ENCODE results near the gene IMPG1. TPM values are rescaled to one million over a fixed set of nuclear protein-coding genes. Genes with fewer than 3 reads are reported as not detected.

Gene IMPG1
- total RNA-seq, 4 donors from 2014 or later = not detected

DNA sequence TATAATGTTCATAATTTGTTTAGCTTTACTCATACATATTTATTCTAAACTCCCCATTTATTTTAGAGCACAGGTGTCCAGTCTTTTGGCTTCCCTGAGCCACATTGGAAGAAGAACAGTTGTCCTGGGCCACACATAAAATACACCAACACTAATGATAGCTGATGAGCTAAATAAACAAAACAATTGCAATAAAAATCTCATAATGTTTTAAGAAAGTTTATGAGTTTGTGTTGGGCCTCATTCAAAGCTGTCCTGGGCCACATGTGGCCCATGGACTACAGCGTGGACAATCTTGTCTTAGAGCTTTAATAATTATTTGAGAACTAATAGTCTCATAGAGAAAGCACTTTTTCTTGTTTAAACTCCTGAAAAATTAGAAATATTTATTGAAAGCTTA lies 192.2 kb downstream of the IMPG1 start:
- H3K27me3 ChIP-seq = no peaks in the 10 kb centered on the region
- 97% methylated on average over 1 of the region's 1 CpG for WGBS
- no peak overlapping the region for H3K27ac ChIP-seq (replicated peaks in 1 of 4)
- intact Hi-C loops (cut with DNase I) = no loop called here
- H3K36me3 ChIP-seq = peaks cover 0 to 46% (median 28%) of the 10 kb centered on the region in 4 donors
- H3K4me1 ChIP-seq = no peaks in the 10 kb centered on the region
- H3K9me3 ChIP-seq = no peaks in the 10 kb centered on the region
- H3K4me3 ChIP-seq = no peak overlapping the region
- no peak for TF ChIP-seq POLR2AphosphoS5 (IDR thresholded peaks at IDR 0.05)
- TF ChIP-seq EP300 (IDR thresholded peaks at IDR 0.05) = no peak
- TF ChIP-seq, protein P1, sequence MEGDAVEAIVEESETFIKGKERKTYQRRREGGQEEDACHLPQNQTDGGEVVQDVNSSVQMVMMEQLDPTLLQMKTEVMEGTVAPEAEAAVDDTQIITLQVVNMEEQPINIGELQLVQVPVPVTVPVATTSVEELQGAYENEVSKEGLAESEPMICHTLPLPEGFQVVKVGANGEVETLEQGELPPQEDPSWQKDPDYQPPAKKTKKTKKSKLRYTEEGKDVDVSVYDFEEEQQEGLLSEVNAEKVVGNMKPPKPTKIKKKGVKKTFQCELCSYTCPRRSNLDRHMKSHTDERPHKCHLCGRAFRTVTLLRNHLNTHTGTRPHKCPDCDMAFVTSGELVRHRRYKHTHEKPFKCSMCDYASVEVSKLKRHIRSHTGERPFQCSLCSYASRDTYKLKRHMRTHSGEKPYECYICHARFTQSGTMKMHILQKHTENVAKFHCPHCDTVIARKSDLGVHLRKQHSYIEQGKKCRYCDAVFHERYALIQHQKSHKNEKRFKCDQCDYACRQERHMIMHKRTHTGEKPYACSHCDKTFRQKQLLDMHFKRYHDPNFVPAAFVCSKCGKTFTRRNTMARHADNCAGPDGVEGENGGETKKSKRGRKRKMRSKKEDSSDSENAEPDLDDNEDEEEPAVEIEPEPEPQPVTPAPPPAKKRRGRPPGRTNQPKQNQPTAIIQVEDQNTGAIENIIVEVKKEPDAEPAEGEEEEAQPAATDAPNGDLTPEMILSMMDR (IDR thresholded peaks at IDR 0.05) = no peak
- TF ChIP-seq POLR2A (IDR thresholded peaks at IDR 0.05; ENCODE audit: low read depth) = no peak
- no peak for DNase-seq (ENCODE audit: extremely low spot score)

DNA sequence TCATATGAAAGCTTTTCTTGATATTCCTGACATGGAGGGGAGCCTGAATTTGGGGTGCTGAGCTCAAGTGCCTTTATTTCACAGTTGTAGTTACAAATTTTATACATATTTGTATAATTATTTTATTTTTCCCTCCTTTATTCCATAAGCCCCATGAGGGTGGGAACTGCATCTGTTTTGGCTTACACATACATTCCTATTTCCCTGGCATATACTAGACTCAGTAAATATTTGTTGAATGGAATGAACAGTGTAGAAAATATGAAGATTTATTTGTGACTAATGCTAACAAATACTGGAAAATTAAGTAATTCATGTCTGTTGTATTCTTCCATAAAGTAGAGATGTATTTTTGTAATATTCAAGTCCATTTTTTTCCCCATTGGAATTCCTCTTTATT lies 196.3 kb downstream of the IMPG1 start:
- intact Hi-C loops (cut with DNase I) = no loop called here

DNA sequence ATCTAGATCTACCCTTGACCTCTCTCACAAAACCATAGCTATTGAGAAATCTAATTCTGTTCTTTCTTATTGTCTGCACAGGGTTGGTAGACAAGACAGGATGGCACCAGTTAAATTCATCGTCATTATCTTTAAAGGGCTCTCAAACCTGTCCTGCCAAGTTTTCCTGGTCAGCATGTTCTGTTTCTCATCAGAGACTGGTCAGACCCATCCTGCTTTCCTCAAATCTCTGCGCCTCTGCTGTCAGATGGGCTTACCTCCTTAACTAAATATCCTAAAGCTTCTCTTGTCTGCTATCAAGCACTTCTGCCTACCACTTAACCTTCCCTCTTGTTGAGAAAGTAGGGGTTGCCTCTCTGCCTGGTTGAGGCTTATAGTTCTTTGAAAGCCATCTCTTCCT lies 198.2 kb downstream of the IMPG1 start:
- H3K27ac ChIP-seq (replicated peaks in 1 of 4) = no peak overlapping the region
- H3K4me1 ChIP-seq = no peaks in the 10 kb centered on the region
- H3K9me3 ChIP-seq = no peaks in the 10 kb centered on the region
- TF ChIP-seq POLR2A (IDR thresholded peaks at IDR 0.05; ENCODE audit: low read depth) (no peak), EP300 (IDR thresholded peaks at IDR 0.05) (no peak)
- WGBS = 81% methylated on average over 2 of the region's 2 CpGs
- intact Hi-C loops (cut with DNase I) = no loop called here
- no peak overlapping the region for H3K4me3 ChIP-seq
- DNase-seq (ENCODE audit: extremely low spot score) = no peak
- H3K27me3 ChIP-seq = no peaks in the 10 kb centered on the region
- peaks cover 17 to 56% (median 36%) of the 10 kb centered on the region in 4 donors for H3K36me3 ChIP-seq

More for the DNA sequence above, 196.3 kb downstream of the IMPG1 start:
- no peaks in the 10 kb centered on the region for H3K9me3 ChIP-seq
- H3K4me1 ChIP-seq = no peaks in the 10 kb centered on the region
- no peaks in the 10 kb centered on the region for H3K27me3 ChIP-seq
- peaks cover 18 to 65% (median 40%) of the 10 kb centered on the region in 4 donors for H3K36me3 ChIP-seq
- H3K4me3 ChIP-seq = no peak overlapping the region
- no peak for DNase-seq (ENCODE audit: extremely low spot score)
- TF ChIP-seq, protein P1 (IDR thresholded peaks at IDR 0.05) = no peak
- no peak for TF ChIP-seq POLR2A (IDR thresholded peaks at IDR 0.05; ENCODE audit: low read depth)
- no peak overlapping the region for H3K27ac ChIP-seq (replicated peaks in 1 of 4)

Small RNA genes within 50 kb of the gene (small RNA-seq; reads per million reads assigned to genes)
- gene RF00019 (0 reads per million in 3 donors), gene RNU6-248P (0 reads per million in 3 donors)
